Nasal cavity respiratory epithelium epithelial cell of viscerocranial mucosa (primary cell): ENCODE measurements around the gene CBLN4. TPM values are rescaled to one million over a fixed set of nuclear protein-coding genes. Genes with fewer than 3 reads are reported as not detected.

Experiments used
- total RNA-seq: library from RNA; depleted of rRNA; stranded (reverse); fragments of >200 nt; gene quantifications from 2 replicates; pipeline ENCODE4 v1.2.3, GENCODE V29; 2014

CBLN4 gene
- not detected in 2 replicates for total RNA-seq

GRCh38 chr20:56005389-56005715 is at the start of gene CBLN4:
Gene CBLN4, minus strand, starts transcription at chr20:56005519. Its CDS starts 1,348 bp downstream, at chr20:56004171.

Other genes with a start within 250 kb of the CBLN4 start
- gene MC3R, start 243.2 kb upstream of the CBLN4 start, total RNA-seq: not detected in 2 replicates